ENCODE results near the gene TCEAL2.
"Not testable (repeated sequence)": the region's sequence is repeated elsewhere in the genome, so short reads cannot be mapped to it uniquely, and the experiment has no call there.

The TCEAL2 gene
- 0.39 to 2.0 reads per million in 2 experiments for total RNA-seq

GRCh38 chrX:102125436-102125835 lies at the start of gene TCEAL2:
TCEAL2 (plus strand) TSS chrX:102125679; CDS start chrX:102126831, 1,152 bp downstream.
- DNase-seq (ENCODE audit: low read depth): peak; percentile 11

- no peak for DNase-seq (ENCODE audit: low read depth)
Observed at GRCh38 chrX:102077426-102077825, 48.1 kb upstream of the TCEAL2 start.

GRCh38 chrX:102085706-102086105 lies 39.8 kb upstream of the TCEAL2 start:
- DNase-seq (ENCODE audit: low read depth): no peak

GRCh38 chrX:102113367-102113766 lies 12.1 kb upstream of the TCEAL2 start:
- no peak for DNase-seq (ENCODE audit: low read depth)

GRCh38 chrX:102115748-102116147 lies 9.7 kb upstream of the TCEAL2 start:
- no peak for DNase-seq (ENCODE audit: low read depth)

- not testable (repeated sequence) for DNase-seq (ENCODE audit: low read depth)
Observed at GRCh38 chrX:102125014-102125413, 465 bp upstream of the TCEAL2 start.

GRCh38 chrX:102126080-102126818 lies 770 bp downstream of the TCEAL2 start:
- DNase-seq (ENCODE audit: low read depth): not testable (repeated sequence)

GRCh38 chrX:102126863-102127262 lies 1.4 kb downstream of the TCEAL2 start:
- no peak for DNase-seq (ENCODE audit: low read depth)

- DNase-seq (ENCODE audit: low read depth): no peak
Observed at GRCh38 chrX:102129473-102129872, 4.0 kb downstream of the TCEAL2 start.

- no peak for DNase-seq (ENCODE audit: low read depth)
Observed at GRCh38 chrX:102138064-102138463, 12.6 kb downstream of the TCEAL2 start.

- DNase-seq (ENCODE audit: low read depth): not testable (repeated sequence)
Observed at GRCh38 chrX:102140876-102141275, 15.4 kb downstream of the TCEAL2 start.

GRCh38 chrX:102141631-102142030 lies 16.2 kb downstream of the TCEAL2 start:
- DNase-seq (ENCODE audit: low read depth): not testable (repeated sequence)

- not testable (repeated sequence) for DNase-seq (ENCODE audit: low read depth)
Observed at GRCh38 chrX:102142274-102142673, 16.8 kb downstream of the TCEAL2 start, which contains the start of gene TCEAL6. TCEAL6 (minus strand) TSS chrX:102142481.

- DNase-seq (ENCODE audit: low read depth): no peak
Observed at GRCh38 chrX:102154218-102154860, 28.9 kb downstream of the TCEAL2 start.

- DNase-seq (ENCODE audit: low read depth): peak; percentile 2
Observed at GRCh38 chrX:102154900-102155805, 29.7 kb downstream of the TCEAL2 start.

- DNase-seq (ENCODE audit: low read depth): peak; percentile 49
Observed at GRCh38 chrX:102155806-102156179, 30.3 kb downstream of the TCEAL2 start, which contains the start of gene BEX5. BEX5 (minus strand) TSS chrX:102155977; CDS start chrX:102154265, 1,712 bp downstream.

Data from T follicular helper cell (primary cell).